Measurements from ENCODE around the gene MLLT3.

GRCh38 chr9:20513126-20513913 is 109.0 kb downstream of the MLLT3 start:
- TF ChIP-seq EZH2 (IDR thresholded peaks at IDR 0.05; ENCODE audit: insufficient read depth, poor library complexity, severe bottlenecking) (no peak), EZH2phosphoT487 (IDR thresholded peaks at IDR 0.05; ENCODE audit: insufficient read depth, low read depth) (no peak)

Data from GM23248 (cell line).